Panc1 (cell line): Measurements from ENCODE around the gene BAZ2B. TPM values are rescaled to one million over a fixed set of nuclear protein-coding genes. Genes with fewer than 3 reads are reported as not detected.

ENCODE experiments used
- ATAC-seq: fragments of 200-7000 bp; cut with Tn5 transposase; 2 replicates; pipeline ENCODE4 v1.9.1; 2020; ENCODE audit warnings: mild to moderate bottlenecking, moderate library complexity
- BruUV-seq: library from RNA; stranded (reverse); fragments of 400-500 nt; replicated peaks from 2 replicates; lab custom pipeline; 2021; lab: Mats Ljungman, UMichigan
- CTCF ChIA-PET: fragments of 300-600 bp; sonication (Branson Sonifier 250); formaldehyde crosslinking; loops from one replicate; lab custom pipeline; 2022; ENCODE audit warnings: antibody characterized with exemption; lab: Charles Lee
- POLR2A ChIA-PET: fragments of 300-600 bp; sonication (Branson Sonifier 250); formaldehyde crosslinking; loops from one replicate; lab custom pipeline; 2022; ENCODE audit warnings: antibody characterized with exemption; lab: Charles Lee
- DNase-seq: peaks from one replicate; pipeline ENCODE4 v3.0.0-alpha.2; 2010; ENCODE audit warnings: low read depth, low spot score
- H3K27ac ChIP-seq: 2 replicates; pipeline ENCODE4 v1.5.1; 2011; ENCODE audit warnings: mild to moderate bottlenecking, low read length, inconsistent platforms
- H3K27me3 ChIP-seq: fragments of 200-500 bp; sonication (Bioruptor generic); 2 replicates; pipeline ENCODE4 v1.6.0; 2014; ENCODE audit warnings: low read length, inconsistent platforms; ENCODE audit not compliant: control insufficient read depth, insufficient read depth
- H3K36me3 ChIP-seq: fragments of 200-500 bp; sonication (Bioruptor generic); 2 replicates; pipeline ENCODE4 v1.5.1; 2014; ENCODE audit warnings: inconsistent platforms, mild to moderate bottlenecking, low read length, moderate library complexity; ENCODE audit not compliant: control insufficient read depth, insufficient read depth
- H3K4me1 ChIP-seq: 2 replicates; pipeline ENCODE4 v1.5.1; 2011; ENCODE audit warnings: inconsistent platforms, mild to moderate bottlenecking, low read length, moderate library complexity; ENCODE audit not compliant: control insufficient read depth, insufficient read depth
- H3K4me3 ChIP-seq, 2 experiments: 2 replicates each; pipeline ENCODE4 v1.5.1; 2011 to 2012; ENCODE audit warnings: low read depth in 2 of 2, low read length in 2 of 2, mild to moderate bottlenecking in 2 of 2, inconsistent platforms in 1 of 2, moderate library complexity in 1 of 2
- H3K9me3 ChIP-seq: fragments of 200-500 bp; sonication (Bioruptor generic); 2 replicates; pipeline ENCODE4 v1.5.1; 2014; ENCODE audit warnings: low read depth, mild to moderate bottlenecking, inconsistent platforms, low read length, moderate library complexity; ENCODE audit not compliant: control insufficient read depth, insufficient read depth
- POLR2AphosphoS5 ChIP-seq: IDR thresholded peaks from 2 replicates; pipeline ENCODE4 v1.6.1; 2012; ENCODE audit warnings: mild to moderate bottlenecking, low read depth, low read length, moderate library complexity
- SIN3A ChIP-seq: IDR thresholded peaks from 2 replicates; pipeline ENCODE4 v1.6.1; 2012; ENCODE audit warnings: low read depth, mild to moderate bottlenecking, low read length, moderate library complexity, borderline replicate concordance; ENCODE audit not compliant: insufficient read depth
- TCF7L2 ChIP-seq: IDR thresholded peaks from 2 replicates; pipeline ENCODE4 v1.6.1; 2011; ENCODE audit warnings: mild to moderate bottlenecking, low read depth, low read length, inconsistent platforms
- in situ Hi-C: cut with HindIII; loops from 2 replicates; pipeline ENCODE4 v1.10.0; 2016; ENCODE audit warnings: low sequenced_read_pairs, low pct_unique_long_range_greater_than_20kb
- intact Hi-C: fragments of 100-400 bp; cut with micrococcal nuclease; formaldehyde crosslinking; loops from one replicate; pipeline ENCODE4 v1.10.0; 2022; ENCODE audit not compliant: unreplicated experiment
- total RNA-seq: library from RNA; stranded (reverse); gene quantifications from one replicate; pipeline ENCODE4 v1.2.1, GENCODE V29; 2021; ENCODE audit not compliant: unreplicated experiment
- TF ChIP-seq, protein P1 (sequence below): fragments of 450-650 bp; IDR thresholded peaks from 2 replicates; pipeline ENCODE4 v1.5.1; 2017; ENCODE audit warnings: mild to moderate bottlenecking
- TF ChIP-seq, protein P2 (sequence below), 2 experiments: IDR thresholded peaks; 2 replicates each; pipeline ENCODE4 v1.6.1; 2011 to 2012; ENCODE audit warnings: low read depth in 2 of 2, control low read depth in 1 of 2, low read length in 1 of 2, mild to moderate bottlenecking in 1 of 2, moderate library complexity in 1 of 2; ENCODE audit not compliant: insufficient read depth in 1 of 2

Gene BAZ2B
- total RNA-seq, 1 experiment from 2014 or later: 38.6 TPM

GRCh38 chr2:159605441-159606178 is 10.7 kb downstream of the BAZ2B start:
- Histone ChIP-seq H3K36me3 (no peaks in the 10 kb centered on the region), H3K4me3 (no peak overlapping the region), H3K4me1 (peaks cover 24% of the 10 kb centered on the region), H3K9me3 (no peaks in the 10 kb centered on the region), H3K27me3 (no peaks in the 10 kb centered on the region), H3K27ac (no peak overlapping the region)
- BruUV-seq: no TSS peak
- intact Hi-C loops (no loop called here), in situ Hi-C loops (loop anchor here (25.0 kb wide), 1 partner anchor 107 kb away; the partner anchor contains the start of gene MARCHF7)
- ATAC-seq (no peak), DNase-seq (no peak)
- TF ChIP-seq, protein P1, sequence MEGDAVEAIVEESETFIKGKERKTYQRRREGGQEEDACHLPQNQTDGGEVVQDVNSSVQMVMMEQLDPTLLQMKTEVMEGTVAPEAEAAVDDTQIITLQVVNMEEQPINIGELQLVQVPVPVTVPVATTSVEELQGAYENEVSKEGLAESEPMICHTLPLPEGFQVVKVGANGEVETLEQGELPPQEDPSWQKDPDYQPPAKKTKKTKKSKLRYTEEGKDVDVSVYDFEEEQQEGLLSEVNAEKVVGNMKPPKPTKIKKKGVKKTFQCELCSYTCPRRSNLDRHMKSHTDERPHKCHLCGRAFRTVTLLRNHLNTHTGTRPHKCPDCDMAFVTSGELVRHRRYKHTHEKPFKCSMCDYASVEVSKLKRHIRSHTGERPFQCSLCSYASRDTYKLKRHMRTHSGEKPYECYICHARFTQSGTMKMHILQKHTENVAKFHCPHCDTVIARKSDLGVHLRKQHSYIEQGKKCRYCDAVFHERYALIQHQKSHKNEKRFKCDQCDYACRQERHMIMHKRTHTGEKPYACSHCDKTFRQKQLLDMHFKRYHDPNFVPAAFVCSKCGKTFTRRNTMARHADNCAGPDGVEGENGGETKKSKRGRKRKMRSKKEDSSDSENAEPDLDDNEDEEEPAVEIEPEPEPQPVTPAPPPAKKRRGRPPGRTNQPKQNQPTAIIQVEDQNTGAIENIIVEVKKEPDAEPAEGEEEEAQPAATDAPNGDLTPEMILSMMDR: no peak
- TF ChIP-seq, protein P2, sequence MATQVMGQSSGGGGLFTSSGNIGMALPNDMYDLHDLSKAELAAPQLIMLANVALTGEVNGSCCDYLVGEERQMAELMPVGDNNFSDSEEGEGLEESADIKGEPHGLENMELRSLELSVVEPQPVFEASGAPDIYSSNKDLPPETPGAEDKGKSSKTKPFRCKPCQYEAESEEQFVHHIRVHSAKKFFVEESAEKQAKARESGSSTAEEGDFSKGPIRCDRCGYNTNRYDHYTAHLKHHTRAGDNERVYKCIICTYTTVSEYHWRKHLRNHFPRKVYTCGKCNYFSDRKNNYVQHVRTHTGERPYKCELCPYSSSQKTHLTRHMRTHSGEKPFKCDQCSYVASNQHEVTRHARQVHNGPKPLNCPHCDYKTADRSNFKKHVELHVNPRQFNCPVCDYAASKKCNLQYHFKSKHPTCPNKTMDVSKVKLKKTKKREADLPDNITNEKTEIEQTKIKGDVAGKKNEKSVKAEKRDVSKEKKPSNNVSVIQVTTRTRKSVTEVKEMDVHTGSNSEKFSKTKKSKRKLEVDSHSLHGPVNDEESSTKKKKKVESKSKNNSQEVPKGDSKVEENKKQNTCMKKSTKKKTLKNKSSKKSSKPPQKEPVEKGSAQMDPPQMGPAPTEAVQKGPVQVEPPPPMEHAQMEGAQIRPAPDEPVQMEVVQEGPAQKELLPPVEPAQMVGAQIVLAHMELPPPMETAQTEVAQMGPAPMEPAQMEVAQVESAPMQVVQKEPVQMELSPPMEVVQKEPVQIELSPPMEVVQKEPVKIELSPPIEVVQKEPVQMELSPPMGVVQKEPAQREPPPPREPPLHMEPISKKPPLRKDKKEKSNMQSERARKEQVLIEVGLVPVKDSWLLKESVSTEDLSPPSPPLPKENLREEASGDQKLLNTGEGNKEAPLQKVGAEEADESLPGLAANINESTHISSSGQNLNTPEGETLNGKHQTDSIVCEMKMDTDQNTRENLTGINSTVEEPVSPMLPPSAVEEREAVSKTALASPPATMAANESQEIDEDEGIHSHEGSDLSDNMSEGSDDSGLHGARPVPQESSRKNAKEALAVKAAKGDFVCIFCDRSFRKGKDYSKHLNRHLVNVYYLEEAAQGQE (IDR thresholded peaks at IDR 0.05; ENCODE audit: insufficient read depth in 1 of 2, low read depth in 2 of 2, low read length in 1 of 2): no peak
- no peak for TF ChIP-seq SIN3A
- no peak for TF ChIP-seq POLR2AphosphoS5
- no peak for TF ChIP-seq TCF7L2
- POLR2A ChIA-PET: no interaction called here
- CTCF ChIA-PET: no interaction called here

DNA sequence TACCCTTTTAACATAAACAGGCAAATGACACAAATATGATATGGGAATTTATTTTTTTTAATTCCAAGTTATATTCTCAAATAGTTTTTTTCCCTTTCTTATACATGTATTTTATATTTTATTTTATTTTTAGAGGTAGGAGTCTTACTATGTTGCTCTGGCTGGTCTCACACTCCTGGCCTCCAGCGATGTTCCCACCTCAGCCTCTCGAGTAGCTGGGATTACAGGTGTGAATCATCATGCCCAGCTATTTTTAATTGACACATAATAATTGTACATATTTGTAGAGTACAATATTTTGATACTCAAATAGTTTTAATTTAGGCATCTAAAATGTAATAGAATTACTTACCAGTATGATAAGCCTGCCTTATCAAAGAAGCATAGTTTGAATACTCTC is 12.2 kb downstream of the BAZ2B start:
- in situ Hi-C loops: loop anchor here (25.0 kb wide), 1 partner anchor 108 kb away; the partner anchor contains the start of gene MARCHF7
- DNase-seq: no peak
- Histone ChIP-seq H3K9me3 (no peaks in the 10 kb centered on the region), H3K4me1 (peaks cover 19% of the 10 kb centered on the region), H3K4me3 (no peak overlapping the region), H3K27me3 (no peaks in the 10 kb centered on the region), H3K36me3 (no peaks in the 10 kb centered on the region), H3K27ac (no peak overlapping the region)
- TF ChIP-seq TCF7L2 (no peak), SIN3A (no peak), POLR2AphosphoS5 (no peak)
- TF ChIP-seq, protein P2 (IDR thresholded peaks at IDR 0.05; ENCODE audit: insufficient read depth in 1 of 2, low read depth in 2 of 2, low read length in 1 of 2): no peak
- TF ChIP-seq, protein P1: no peak
- ChIA-PET POLR2A (no interaction called here), CTCF (no interaction called here)
- ATAC-seq: no peak
- no TSS peak for BruUV-seq
- intact Hi-C loops: no loop called here
